ENCODE measurements around the gene ZFAND6. TPM values are rescaled to one million over a fixed set of nuclear protein-coding genes. Genes with fewer than 3 reads are reported as not detected.
"Not testable (repeated sequence)": the region's sequence is repeated elsewhere in the genome, so short reads cannot be mapped to it uniquely, and the experiment has no call there.

The ZFAND6 gene
- total RNA-seq, 1 donor from 2014 or later: 164 TPM

- peaks cover 28 to 47% (median 29%) of the 10 kb centered on the region in 3 donors for H3K4me1 ChIP-seq (ENCODE audit: control insufficient read depth in 3 of 3, insufficient read depth in 3 of 3, low read length in 3 of 3)
- peak within 1 kb of the TSS; percentile 79 to 92 (median 85) for H3K4me3 ChIP-seq (ENCODE audit: low read length in 3 of 3)
- no peaks in the 10 kb centered on the region for H3K9me3 ChIP-seq (ENCODE audit: control insufficient read depth in 3 of 3, low read length in 3 of 3)
- peaks cover 0 to 4% (median 3%) of the 10 kb centered on the region in 3 donors for H3K36me3 ChIP-seq (ENCODE audit: control insufficient read depth in 3 of 3, insufficient read depth in 3 of 3, low read length in 3 of 3)
- no peaks in the 10 kb centered on the region for H3K27me3 ChIP-seq (ENCODE audit: control insufficient read depth in 3 of 3, insufficient read depth in 3 of 3, low read length in 3 of 3)
- peak within 1 kb of the TSS; percentile 76 for H3K27ac ChIP-seq (ENCODE audit: low read depth, low read length)
- H3K9ac ChIP-seq (ENCODE audit: low read depth in 1 of 3, low read length in 3 of 3): peak within 1 kb of the TSS; percentile 63 to 82 (median 72)
Observed at GRCh38 chr15:80152896-80153876, 93.7 kb downstream of the ZFAND6 start, which contains the start of gene FAH. FAH (plus strand) TSS chr15:80152999; CDS start chr15:80153055, 56 bp downstream.

GRCh38 chr15:80153900-80154299 is 94.4 kb downstream of the ZFAND6 start:
- no peaks in the 10 kb centered on the region for H3K27me3 ChIP-seq (ENCODE audit: control insufficient read depth in 3 of 3, insufficient read depth in 3 of 3, low read length in 3 of 3)
- peaks cover 28 to 47% (median 29%) of the 10 kb centered on the region in 3 donors for H3K4me1 ChIP-seq (ENCODE audit: control insufficient read depth in 3 of 3, insufficient read depth in 3 of 3, low read length in 3 of 3)
- H3K36me3 ChIP-seq (ENCODE audit: control insufficient read depth in 3 of 3, insufficient read depth in 3 of 3, low read length in 3 of 3): peaks cover 5 to 9% (median 5%) of the 10 kb centered on the region in 3 donors
- H3K4me3 ChIP-seq (ENCODE audit: low read length in 3 of 3): peak overlapping the region in 1 of 3 donors; percentile 77
- peak overlapping the region; percentile 67 for H3K27ac ChIP-seq (ENCODE audit: low read depth, low read length)
- H3K9ac ChIP-seq (ENCODE audit: low read depth in 1 of 3, low read length in 3 of 3): peak overlapping the region; percentile 63 to 82 (median 72)
- H3K9me3 ChIP-seq (ENCODE audit: control insufficient read depth in 3 of 3, low read length in 3 of 3): no peaks in the 10 kb centered on the region

- no peaks in the 10 kb centered on the region for H3K27me3 ChIP-seq (ENCODE audit: control insufficient read depth in 3 of 3, insufficient read depth in 3 of 3, low read length in 3 of 3)
- H3K9ac ChIP-seq (ENCODE audit: low read depth in 1 of 3, low read length in 3 of 3): peak overlapping the region in 1 of 3 donors; percentile 8
- H3K4me1 ChIP-seq (ENCODE audit: control insufficient read depth in 3 of 3, insufficient read depth in 3 of 3, low read length in 3 of 3): peaks cover 28 to 47% (median 29%) of the 10 kb centered on the region in 3 donors
- H3K27ac ChIP-seq (ENCODE audit: low read depth, low read length): no peak overlapping the region
- peak overlapping the region in 1 of 3 donors; percentile 77 for H3K4me3 ChIP-seq (ENCODE audit: low read length in 3 of 3)
- H3K9me3 ChIP-seq (ENCODE audit: control insufficient read depth in 3 of 3, low read length in 3 of 3): no peaks in the 10 kb centered on the region
- peaks cover 6 to 9% (median 7%) of the 10 kb centered on the region in 3 donors for H3K36me3 ChIP-seq (ENCODE audit: control insufficient read depth in 3 of 3, insufficient read depth in 3 of 3, low read length in 3 of 3)
Observed at GRCh38 chr15:80154336-80154735, 94.9 kb downstream of the ZFAND6 start.

- H3K27ac ChIP-seq (ENCODE audit: low read depth, low read length): no peak overlapping the region
Observed at GRCh38 chr15:80155001-80155377, 95.5 kb downstream of the ZFAND6 start.

GRCh38 chr15:80155378-80156175 is 96.1 kb downstream of the ZFAND6 start:
- not testable (repeated sequence) for H3K4me3 ChIP-seq (ENCODE audit: low read length in 3 of 3); H3K9me3 ChIP-seq (ENCODE audit: control insufficient read depth in 3 of 3, low read length in 3 of 3); H3K27ac ChIP-seq (ENCODE audit: low read depth, low read length); H3K27me3 ChIP-seq (ENCODE audit: control insufficient read depth in 3 of 3, insufficient read depth in 3 of 3, low read length in 3 of 3); H3K9ac ChIP-seq (ENCODE audit: low read depth in 1 of 3, low read length in 3 of 3)
- peaks cover 16 to 19% (median 18%) of the 10 kb centered on the region in 3 donors for H3K36me3 ChIP-seq (ENCODE audit: control insufficient read depth in 3 of 3, insufficient read depth in 3 of 3, low read length in 3 of 3)
- H3K4me1 ChIP-seq (ENCODE audit: control insufficient read depth in 3 of 3, insufficient read depth in 3 of 3, low read length in 3 of 3): peaks cover 31 to 45% (median 32%) of the 10 kb centered on the region in 3 donors

More at GRCh38 chr15:80155001-80155377, 95.5 kb downstream of the ZFAND6 start:
- Histone ChIP-seq H3K36me3 (ENCODE audit: control insufficient read depth in 3 of 3, insufficient read depth in 3 of 3, low read length in 3 of 3) (peaks cover 13 to 14% (median 14%) of the 10 kb centered on the region in 3 donors), H3K27me3 (ENCODE audit: control insufficient read depth in 3 of 3, insufficient read depth in 3 of 3, low read length in 3 of 3) (no peaks in the 10 kb centered on the region), H3K9me3 (ENCODE audit: control insufficient read depth in 3 of 3, low read length in 3 of 3) (no peaks in the 10 kb centered on the region), H3K9ac (ENCODE audit: low read depth in 1 of 3, low read length in 3 of 3) (no peak overlapping the region), H3K4me3 (ENCODE audit: low read length in 3 of 3) (no peak overlapping the region), H3K4me1 (ENCODE audit: control insufficient read depth in 3 of 3, insufficient read depth in 3 of 3, low read length in 3 of 3) (peaks cover 28 to 43% (median 29%) of the 10 kb centered on the region in 3 donors)

- Histone ChIP-seq H3K4me1 (ENCODE audit: control insufficient read depth in 3 of 3, insufficient read depth in 3 of 3, low read length in 3 of 3) (peaks cover 26 to 43% (median 28%) of the 10 kb centered on the region in 3 donors), H3K4me3 (ENCODE audit: low read length in 3 of 3) (no peak overlapping the region), H3K27ac (ENCODE audit: low read depth, low read length) (no peak overlapping the region), H3K27me3 (ENCODE audit: control insufficient read depth in 3 of 3, insufficient read depth in 3 of 3, low read length in 3 of 3) (no peaks in the 10 kb centered on the region), H3K9me3 (ENCODE audit: control insufficient read depth in 3 of 3, low read length in 3 of 3) (no peaks in the 10 kb centered on the region), H3K36me3 (ENCODE audit: control insufficient read depth in 3 of 3, insufficient read depth in 3 of 3, low read length in 3 of 3) (peaks cover 19 to 21% (median 21%) of the 10 kb centered on the region in 3 donors), H3K9ac (ENCODE audit: low read depth in 1 of 3, low read length in 3 of 3) (no peak overlapping the region)
Observed at GRCh38 chr15:80156176-80156720, 96.8 kb downstream of the ZFAND6 start.

GRCh38 chr15:80157215-80157614 is 97.7 kb downstream of the ZFAND6 start:
- Histone ChIP-seq H3K27me3 (ENCODE audit: control insufficient read depth in 3 of 3, insufficient read depth in 3 of 3, low read length in 3 of 3) (no peaks in the 10 kb centered on the region), H3K27ac (ENCODE audit: low read depth, low read length) (no peak overlapping the region), H3K9me3 (ENCODE audit: control insufficient read depth in 3 of 3, low read length in 3 of 3) (no peaks in the 10 kb centered on the region), H3K36me3 (ENCODE audit: control insufficient read depth in 3 of 3, insufficient read depth in 3 of 3, low read length in 3 of 3) (peaks cover 22 to 29% (median 26%) of the 10 kb centered on the region in 3 donors), H3K9ac (ENCODE audit: low read depth in 1 of 3, low read length in 3 of 3) (no peak overlapping the region), H3K4me1 (ENCODE audit: control insufficient read depth in 3 of 3, insufficient read depth in 3 of 3, low read length in 3 of 3) (peaks cover 20 to 34% (median 22%) of the 10 kb centered on the region in 3 donors), H3K4me3 (ENCODE audit: low read length in 3 of 3) (no peak overlapping the region)

GRCh38 chr15:80159301-80159700 is 99.8 kb downstream of the ZFAND6 start:
- H3K4me1 ChIP-seq (ENCODE audit: control insufficient read depth in 3 of 3, insufficient read depth in 3 of 3, low read length in 3 of 3): peaks cover 7 to 19% (median 10%) of the 10 kb centered on the region in 3 donors
- no peaks in the 10 kb centered on the region for H3K27me3 ChIP-seq (ENCODE audit: control insufficient read depth in 3 of 3, insufficient read depth in 3 of 3, low read length in 3 of 3)

GRCh38 chr15:80159811-80160569 is 100.5 kb downstream of the ZFAND6 start:
- Histone ChIP-seq H3K27me3 (ENCODE audit: control insufficient read depth in 3 of 3, insufficient read depth in 3 of 3, low read length in 3 of 3) (no peaks in the 10 kb centered on the region), H3K9ac (ENCODE audit: low read depth in 1 of 3, low read length in 3 of 3) (no peak overlapping the region), H3K4me1 (ENCODE audit: control insufficient read depth in 3 of 3, insufficient read depth in 3 of 3, low read length in 3 of 3) (peaks cover 3 to 13% (median 8%) of the 10 kb centered on the region in 3 donors), H3K9me3 (ENCODE audit: control insufficient read depth in 3 of 3, low read length in 3 of 3) (no peaks in the 10 kb centered on the region), H3K4me3 (ENCODE audit: low read length in 3 of 3) (no peak overlapping the region), H3K27ac (ENCODE audit: low read depth, low read length) (no peak overlapping the region), H3K36me3 (ENCODE audit: control insufficient read depth in 3 of 3, insufficient read depth in 3 of 3, low read length in 3 of 3) (peaks cover 35 to 43% (median 41%) of the 10 kb centered on the region in 3 donors)

More at GRCh38 chr15:80159301-80159700, 99.8 kb downstream of the ZFAND6 start:
- no peak overlapping the region for H3K27ac ChIP-seq (ENCODE audit: low read depth, low read length)
- no peak overlapping the region for H3K9ac ChIP-seq (ENCODE audit: low read depth in 1 of 3, low read length in 3 of 3)
- no peak overlapping the region for H3K4me3 ChIP-seq (ENCODE audit: low read length in 3 of 3)
- H3K9me3 ChIP-seq (ENCODE audit: control insufficient read depth in 3 of 3, low read length in 3 of 3): no peaks in the 10 kb centered on the region
- peaks cover 32 to 43% (median 41%) of the 10 kb centered on the region in 3 donors for H3K36me3 ChIP-seq (ENCODE audit: control insufficient read depth in 3 of 3, insufficient read depth in 3 of 3, low read length in 3 of 3)
